RWPE2 (cell line): ENCODE data around the gene EFCC1.

Experiments used
- ATAC-seq: fragments of 200-7000 bp; cut with Tn5 transposase; 3 replicates; pipeline ENCODE4 v1.9.1; 2021; ENCODE audit warnings: low read depth
- DNase-seq: peaks from one replicate; pipeline ENCODE4 v3.0.0-alpha.2; 2020; ENCODE audit warnings: low spot score
- H3K27ac ChIP-seq: fragments of 450-650 bp; 2 replicates; pipeline ENCODE4 v1.5.1; 2017; ENCODE audit warnings: mild to moderate bottlenecking; ENCODE audit not compliant: poor library complexity, severe bottlenecking
- H3K27me3 ChIP-seq: fragments of 250-450 bp; sonication (Bioruptor Pico); 2 replicates; pipeline ENCODE4 v1.5.1; 2021; ENCODE audit warnings: mild to moderate bottlenecking, moderate library complexity; ENCODE audit not compliant: insufficient read depth, poor library complexity, severe bottlenecking
- H3K36me3 ChIP-seq: fragments of 250-450 bp; sonication (Bioruptor Pico); 2 replicates; pipeline ENCODE4 v1.5.1; 2020; ENCODE audit warnings: low read depth, mild to moderate bottlenecking, moderate library complexity
- H3K4me1 ChIP-seq: fragments of 250-450 bp; sonication (Bioruptor Pico); 2 replicates; pipeline ENCODE4 v1.5.1; 2021; ENCODE audit warnings: mild to moderate bottlenecking, moderate library complexity; ENCODE audit not compliant: insufficient read depth, poor library complexity, severe bottlenecking
- H3K4me3 ChIP-seq: fragments of 250-450 bp; sonication (Bioruptor Pico); 2 replicates; pipeline ENCODE4 v1.5.1; 2021; ENCODE audit warnings: mild to moderate bottlenecking, moderate library complexity; ENCODE audit not compliant: severe bottlenecking
- H3K9me3 ChIP-seq: fragments of 250-450 bp; sonication (Bioruptor Pico); 2 replicates; pipeline ENCODE4 v1.5.1; 2021; ENCODE audit warnings: mild to moderate bottlenecking, moderate library complexity; ENCODE audit not compliant: severe bottlenecking
- CTCF ChIP-seq: fragments of 450-650 bp; IDR thresholded peaks from one replicate; pipeline ENCODE4 v1.5.1; 2017; ENCODE audit warnings: mild to moderate bottlenecking, moderate library complexity; ENCODE audit not compliant: poor library complexity, severe bottlenecking

Gene EFCC1

GRCh38 chr3:129070086-129070885 is 69.2 kb downstream of the EFCC1 start:
- Histone ChIP-seq H3K4me1 (no peaks in the 10 kb centered on the region), H3K27ac (no peak overlapping the region), H3K9me3 (no peaks in the 10 kb centered on the region), H3K36me3 (no peaks in the 10 kb centered on the region), H3K27me3 (no peaks in the 10 kb centered on the region), H3K4me3 (no peak overlapping the region)
- ATAC-seq (no peak), DNase-seq (no peak)
- TF ChIP-seq CTCF: no peak

DNA sequence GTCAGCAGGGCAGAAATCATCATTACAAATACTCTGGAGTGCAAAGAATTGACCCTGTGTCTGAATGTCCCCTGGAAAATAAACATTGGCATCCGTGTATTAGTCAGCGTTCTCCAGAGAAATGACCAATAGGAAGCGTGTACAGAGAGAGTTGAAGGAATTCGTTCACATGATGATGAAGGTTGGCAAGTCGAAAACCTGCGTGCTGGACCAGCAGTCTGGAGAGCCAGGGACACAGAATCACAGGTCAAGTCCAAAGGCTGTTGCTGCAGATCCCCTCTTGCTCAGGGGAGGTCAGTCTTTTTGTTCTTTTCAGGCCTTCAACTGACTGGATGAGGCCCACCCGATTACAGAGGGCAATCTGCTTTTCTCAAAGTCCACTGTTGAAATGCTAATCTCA is 76.1 kb downstream of the EFCC1 start:
- Histone ChIP-seq H3K4me1 (no peaks in the 10 kb centered on the region), H3K4me3 (no peak overlapping the region), H3K27ac (no peak overlapping the region), H3K27me3 (no peaks in the 10 kb centered on the region), H3K9me3 (no peaks in the 10 kb centered on the region), H3K36me3 (no peaks in the 10 kb centered on the region)
- ATAC-seq (no peak), DNase-seq (no peak)
- TF ChIP-seq CTCF: no peak

DNA sequence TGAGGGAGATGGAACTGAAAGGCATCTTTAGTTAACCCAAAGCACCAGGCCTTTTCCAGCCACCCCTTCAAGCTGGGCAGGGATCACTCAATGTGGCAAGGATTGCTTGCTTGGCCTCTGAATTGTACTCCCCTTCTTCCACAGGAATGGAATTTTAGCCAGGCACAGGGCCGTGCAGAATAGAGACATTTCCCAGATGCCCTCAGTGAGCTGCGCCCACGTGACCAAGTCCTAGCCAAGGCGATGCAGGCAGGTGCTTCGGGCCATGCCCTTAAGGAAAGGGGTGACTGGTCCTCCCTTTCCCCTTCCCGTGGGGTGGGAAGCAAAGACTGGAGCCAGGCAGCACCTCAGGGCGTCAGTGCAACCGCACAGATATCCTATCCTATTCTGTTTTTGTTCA is 77.4 kb downstream of the EFCC1 start:
- H3K27ac ChIP-seq: no peak overlapping the region
- no peaks in the 10 kb centered on the region for H3K27me3 ChIP-seq
- H3K4me1 ChIP-seq: no peaks in the 10 kb centered on the region
- H3K36me3 ChIP-seq: no peaks in the 10 kb centered on the region
- no peak overlapping the region for H3K4me3 ChIP-seq
- H3K9me3 ChIP-seq: no peaks in the 10 kb centered on the region
- no peak for TF ChIP-seq CTCF
- DNase-seq: no peak
- no peak for ATAC-seq

- no peak for ATAC-seq
- DNase-seq: no peak
- TF ChIP-seq CTCF: no peak
- Histone ChIP-seq H3K27me3 (no peaks in the 10 kb centered on the region), H3K36me3 (no peaks in the 10 kb centered on the region), H3K9me3 (no peaks in the 10 kb centered on the region), H3K4me3 (no peak overlapping the region), H3K4me1 (no peaks in the 10 kb centered on the region), H3K27ac (no peak overlapping the region)
These were observed 80.4 kb downstream of the EFCC1 start for GRCh38 chr3:129081503-129081902.

DNA sequence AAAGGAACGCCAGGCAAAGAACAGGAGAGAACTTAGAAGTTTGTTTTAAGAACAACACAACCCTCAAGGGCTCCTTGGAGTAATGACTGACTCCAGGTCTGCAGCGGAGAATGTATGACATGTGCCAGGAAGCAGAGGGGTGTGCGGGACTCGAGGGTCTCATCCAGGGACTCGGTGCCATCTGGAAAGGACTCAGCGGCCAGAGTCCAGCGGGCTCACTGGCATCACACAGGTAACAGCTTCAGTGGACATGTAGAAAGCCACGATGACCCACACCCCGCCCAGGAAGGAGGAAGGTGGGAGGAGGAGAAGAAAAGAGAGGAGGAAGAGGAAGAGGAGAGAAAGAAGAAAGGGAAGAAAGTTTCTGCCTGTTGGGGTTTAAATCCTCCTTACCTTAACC is 80.9 kb downstream of the EFCC1 start:
- Histone ChIP-seq H3K4me1 (peaks cover under 1% of the 10 kb centered on the region), H3K36me3 (no peaks in the 10 kb centered on the region), H3K27ac (no peak overlapping the region), H3K4me3 (no peak overlapping the region), H3K9me3 (no peaks in the 10 kb centered on the region), H3K27me3 (no peaks in the 10 kb centered on the region)
- ATAC-seq (no peak), DNase-seq (no peak)
- no peak for TF ChIP-seq CTCF
